ENCODE measurements around the gene ETNK2.

DNA sequence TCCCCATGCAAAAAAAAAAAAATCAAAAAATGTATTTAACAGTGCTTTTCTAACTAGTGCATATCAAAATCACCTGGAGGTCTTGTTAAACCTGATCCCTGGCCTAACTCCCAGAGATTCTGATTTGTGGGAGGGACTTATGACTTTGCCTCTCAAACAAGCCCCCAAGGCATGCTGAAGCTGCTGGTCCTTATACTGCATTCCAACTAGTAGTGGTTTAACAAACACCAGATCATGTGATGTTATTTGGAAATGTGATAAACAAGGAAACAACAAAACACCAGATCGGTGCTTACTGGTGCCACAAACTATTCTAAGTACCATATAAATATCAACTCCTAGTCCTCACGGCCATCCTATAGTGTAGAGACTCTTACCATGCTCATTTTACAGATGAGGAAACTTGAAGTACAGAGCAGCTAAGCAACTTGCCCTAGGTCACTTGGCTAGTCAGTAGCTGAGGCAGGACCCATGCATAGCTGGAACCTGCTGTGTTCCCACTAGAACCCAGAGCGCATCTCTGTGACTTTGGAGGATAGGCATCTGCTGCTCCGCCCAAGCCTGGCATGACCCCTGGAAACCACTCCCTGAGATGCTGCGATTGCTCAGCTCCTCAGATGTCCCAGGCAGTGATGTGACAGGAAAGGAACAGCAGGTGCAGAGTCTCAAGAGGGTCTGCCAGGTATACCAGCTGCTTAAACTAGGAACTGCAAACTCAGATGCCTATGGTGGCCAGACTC, 40.8 kb downstream of the ETNK2 start:
- TF ChIP-seq, protein P1, sequence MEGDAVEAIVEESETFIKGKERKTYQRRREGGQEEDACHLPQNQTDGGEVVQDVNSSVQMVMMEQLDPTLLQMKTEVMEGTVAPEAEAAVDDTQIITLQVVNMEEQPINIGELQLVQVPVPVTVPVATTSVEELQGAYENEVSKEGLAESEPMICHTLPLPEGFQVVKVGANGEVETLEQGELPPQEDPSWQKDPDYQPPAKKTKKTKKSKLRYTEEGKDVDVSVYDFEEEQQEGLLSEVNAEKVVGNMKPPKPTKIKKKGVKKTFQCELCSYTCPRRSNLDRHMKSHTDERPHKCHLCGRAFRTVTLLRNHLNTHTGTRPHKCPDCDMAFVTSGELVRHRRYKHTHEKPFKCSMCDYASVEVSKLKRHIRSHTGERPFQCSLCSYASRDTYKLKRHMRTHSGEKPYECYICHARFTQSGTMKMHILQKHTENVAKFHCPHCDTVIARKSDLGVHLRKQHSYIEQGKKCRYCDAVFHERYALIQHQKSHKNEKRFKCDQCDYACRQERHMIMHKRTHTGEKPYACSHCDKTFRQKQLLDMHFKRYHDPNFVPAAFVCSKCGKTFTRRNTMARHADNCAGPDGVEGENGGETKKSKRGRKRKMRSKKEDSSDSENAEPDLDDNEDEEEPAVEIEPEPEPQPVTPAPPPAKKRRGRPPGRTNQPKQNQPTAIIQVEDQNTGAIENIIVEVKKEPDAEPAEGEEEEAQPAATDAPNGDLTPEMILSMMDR (conservative IDR thresholded peaks at IDR 0.05; ENCODE audit: low read length): no peak
- no peak for TF ChIP-seq EZH2phosphoT487 (IDR thresholded peaks at IDR 0.05; ENCODE audit: borderline replicate concordance, low read depth, low read length)

All from OCI-LY7 (cell line).